MM.1S (cell line): ENCODE measurements around the gene UBAC2.
A peak's percentile ranks its signal among the peaks of the same experiment; 100 is the strongest.

Experiments
- DNase-seq: peaks from one replicate; pipeline ENCODE4 v3.0.0-alpha.2; 2015
- H2AFZ ChIP-seq: fragments of 300-600 bp; sonication (generic); 2 replicates; pipeline ENCODE4 v1.6.0; 2016; ENCODE audit warnings: antibody characterized with exemption, low read length
- H3F3A ChIP-seq: fragments of 300-600 bp; sonication (generic); 2 replicates; pipeline ENCODE4 v1.6.1; 2016; ENCODE audit warnings: mild to moderate bottlenecking, antibody characterized with exemption, low read length, moderate library complexity, mixed read lengths; ENCODE audit not compliant: insufficient read depth
- H3K27ac ChIP-seq: fragments of 300-600 bp; sonication (generic); 2 replicates; pipeline ENCODE4 v1.5.1; 2016; ENCODE audit warnings: mild to moderate bottlenecking, low read length
- H3K27me3 ChIP-seq: fragments of 300-600 bp; sonication (generic); replicated peaks from 2 replicates; pipeline ENCODE4 v1.6.0; 2016; ENCODE audit warnings: low read length; ENCODE audit not compliant: insufficient read depth
- H3K36me3 ChIP-seq: fragments of 300-600 bp; sonication (generic); replicated peaks from 2 replicates; pipeline ENCODE4 v1.6.1; 2016; ENCODE audit warnings: mild to moderate bottlenecking, low read length, mixed read lengths; ENCODE audit not compliant: insufficient read depth
- H3K4me1 ChIP-seq: fragments of 300-600 bp; sonication (generic); 2 replicates; pipeline ENCODE4 v1.6.1; 2016; ENCODE audit warnings: low read length, mixed read lengths
- H3K4me2 ChIP-seq: fragments of 300-600 bp; sonication (generic); 2 replicates; pipeline ENCODE4 v1.6.0; 2016; ENCODE audit warnings: low read depth, low read length
- H3K4me3 ChIP-seq: fragments of 300-600 bp; sonication (generic); 2 replicates; pipeline ENCODE4 v1.5.1; 2016; ENCODE audit warnings: low read length, mixed read lengths
- H3K79me2 ChIP-seq: fragments of 300-600 bp; sonication (generic); 2 replicates; pipeline ENCODE4 v1.6.1; 2016; ENCODE audit warnings: mixed run types, low read length, mixed read lengths
- H3K9ac ChIP-seq: fragments of 300-600 bp; sonication (generic); 2 replicates; pipeline ENCODE4 v1.6.1; 2016; ENCODE audit warnings: low read length, mixed read lengths
- H3K9me2 ChIP-seq: fragments of 300-600 bp; sonication (generic); replicated peaks from 2 replicates; pipeline ENCODE4 v1.6.1; 2016; ENCODE audit warnings: mild to moderate bottlenecking, low read length, mixed read lengths; ENCODE audit not compliant: insufficient read depth
- H3K9me3 ChIP-seq: fragments of 300-600 bp; sonication (generic); replicated peaks from 2 replicates; pipeline ENCODE4 v1.6.1; 2016; ENCODE audit warnings: mild to moderate bottlenecking, low read length, mixed read lengths; ENCODE audit not compliant: insufficient read depth
- H4K20me1 ChIP-seq: fragments of 300-600 bp; sonication (generic); 2 replicates; pipeline ENCODE4 v1.6.1; 2016; ENCODE audit warnings: mild to moderate bottlenecking, low read length, moderate library complexity, mixed read lengths; ENCODE audit not compliant: insufficient read depth
- CTCF ChIP-seq: fragments of 300-600 bp; sonication (generic); IDR thresholded peaks from 2 replicates; pipeline ENCODE4 v1.5.1; 2016; ENCODE audit warnings: antibody characterized with exemption, low read length, mixed read lengths
- EZH2 ChIP-seq: fragments of 300-600 bp; sonication (generic); optimal IDR thresholded peaks from 2 replicates; pipeline ENCODE3; 2017; ENCODE audit warnings: low read depth, mild to moderate bottlenecking, antibody characterized with exemption, low read length, mixed read lengths
- EZH2phosphoT487 ChIP-seq: fragments of 300-600 bp; sonication (generic); IDR thresholded peaks from 2 replicates; pipeline ENCODE4 v1.6.1; 2018; ENCODE audit warnings: antibody characterized with exemption, low read length

UBAC2 gene

GRCh38 chr13:99425485-99426341, 225.1 kb downstream of the UBAC2 start:
- Histone ChIP-seq H4K20me1 (peaks cover 3% of the 10 kb centered on the region; the same call in 1 of the 2 replicates), H3K27ac (no peak overlapping the region; the same call in 1 of the 2 replicates), H3K4me3 (peak overlapping the region; percentile 18; the same call in 1 of the 2 replicates), H3K9me3 (no peaks in the 10 kb centered on the region), H3K4me2 (peak overlapping the region; percentile 56), H3K4me1 (peaks cover 14% of the 10 kb centered on the region), H3K27me3 (peaks cover 86% of the 10 kb centered on the region), H3K9ac (no peak overlapping the region), H2AFZ (no peak overlapping the region), H3K36me3 (no peaks in the 10 kb centered on the region), H3K79me2 (no peaks in the 10 kb centered on the region), H3K9me2 (no peaks in the 10 kb centered on the region), H3F3A (peaks cover 16% of the 10 kb centered on the region)
- peak; percentile 88 for DNase-seq
- TF ChIP-seq EZH2: no peak
- no peak for TF ChIP-seq CTCF
- TF ChIP-seq EZH2phosphoT487: no peak

- Histone ChIP-seq H2AFZ (no peak overlapping the region), H3K79me2 (no peaks in the 10 kb centered on the region), H3K9me3 (no peaks in the 10 kb centered on the region), H3K4me1 (peaks cover 12% of the 10 kb centered on the region), H3K9me2 (no peaks in the 10 kb centered on the region), H4K20me1 (peaks cover 3% of the 10 kb centered on the region; the same call in 1 of the 2 replicates), H3K27me3 (peaks cover 90% of the 10 kb centered on the region), H3K4me3 (no peak overlapping the region), H3K27ac (no peak overlapping the region), H3K9ac (no peak overlapping the region), H3K4me2 (no peak overlapping the region), H3K36me3 (no peaks in the 10 kb centered on the region), H3F3A (peaks cover 14% of the 10 kb centered on the region)
- TF ChIP-seq EZH2phosphoT487 (0 out of 2 replicates have a peak, but pooled peaks have one; percentile 43), EZH2 (no peak)
- no peak for DNase-seq
Measured at GRCh38 chr13:99426426-99426825, 225.8 kb downstream of the UBAC2 start.

GRCh38 chr13:99429670-99430069, 229.0 kb downstream of the UBAC2 start:
- Histone ChIP-seq H2AFZ (no peak overlapping the region), H3K9ac (no peak overlapping the region), H3K79me2 (no peaks in the 10 kb centered on the region), H3K4me3 (no peak overlapping the region), H3K27ac (no peak overlapping the region), H3F3A (peaks cover 26% of the 10 kb centered on the region), H3K9me3 (no peaks in the 10 kb centered on the region), H3K9me2 (no peaks in the 10 kb centered on the region), H3K36me3 (no peaks in the 10 kb centered on the region), H4K20me1 (peaks cover 3% of the 10 kb centered on the region; the same call in 1 of the 2 replicates), H3K4me2 (no peak overlapping the region), H3K4me1 (peaks cover 22% of the 10 kb centered on the region), H3K27me3 (peaks cover 57% of the 10 kb centered on the region)
- no peak for TF ChIP-seq CTCF
- no peak for TF ChIP-seq EZH2phosphoT487
- no peak for TF ChIP-seq EZH2
- no peak for DNase-seq
